Right lung (tissue), 5 donors: Measurements from ENCODE around the gene GMCL1. TPM values are rescaled to one million over a fixed set of nuclear protein-coding genes. Genes with fewer than 3 reads are reported as not detected.
"Not testable (repeated sequence)": the region's sequence is repeated elsewhere in the genome, so short reads cannot be mapped to it uniquely, and the experiment has no call there.

ENCODE experiments used
- DNase-seq, 2 donors: peaks; one replicate each; pipeline ENCODE4 v3.0.0-alpha.2; 2013
- polyA plus RNA-seq, 5 donors: library from polyadenylated mRNA; unstranded; fragments of 120-200 nt; gene quantifications; one replicate each; pipeline versions ENCODE4 v1.2.1 to v1.2.3, GENCODE V29; 2013; ENCODE audit warnings: inconsistent platforms in 1 of 5, low replicate concordance in 1 of 5; ENCODE audit not compliant: insufficient read length in 5 of 5, insufficient read depth in 1 of 5

The GMCL1 gene
- polyA plus RNA-seq, 5 donors: 20.3 to 29.1 (median 27.1) TPM

DNA sequence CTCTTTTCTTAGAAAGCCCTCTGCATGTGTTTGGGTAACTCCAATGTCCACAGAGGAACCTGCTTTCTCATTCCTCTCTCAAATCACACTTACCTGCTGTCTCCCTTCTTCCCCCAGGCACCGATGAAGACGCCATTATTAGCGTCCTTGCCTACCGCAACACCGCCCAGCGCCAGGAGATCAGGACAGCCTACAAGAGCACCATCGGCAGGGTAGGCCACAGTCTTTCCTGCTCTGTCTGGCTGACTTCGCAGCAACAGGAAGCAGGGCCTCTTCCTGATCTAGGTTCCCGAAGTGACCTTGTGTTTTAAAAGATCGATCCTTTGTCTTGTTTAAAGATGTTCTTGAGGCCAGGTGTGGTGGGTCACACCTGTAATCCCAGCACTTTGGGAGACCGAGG is 25.0 kb upstream of the GMCL1 start:
- no peak for DNase-seq

DNA sequence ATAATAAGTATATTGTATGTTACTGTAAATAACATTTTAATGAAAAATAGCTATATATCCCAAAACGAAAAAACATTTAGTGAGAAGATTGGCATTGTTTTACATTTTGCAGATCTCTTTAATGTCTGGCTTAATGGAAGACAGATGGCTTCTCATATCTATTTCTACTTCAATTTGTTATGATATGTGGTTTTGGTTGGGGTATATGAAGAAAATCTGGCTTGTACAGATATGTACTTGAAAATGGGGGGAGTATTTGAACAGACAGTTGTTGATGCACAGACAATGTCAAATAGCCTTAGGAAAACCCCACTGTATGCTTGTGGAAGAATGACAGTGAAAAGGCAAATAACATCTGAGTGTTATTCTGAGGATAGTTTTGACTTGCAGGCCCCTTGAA is 23.6 kb upstream of the GMCL1 start:
- no peak for DNase-seq

DNA sequence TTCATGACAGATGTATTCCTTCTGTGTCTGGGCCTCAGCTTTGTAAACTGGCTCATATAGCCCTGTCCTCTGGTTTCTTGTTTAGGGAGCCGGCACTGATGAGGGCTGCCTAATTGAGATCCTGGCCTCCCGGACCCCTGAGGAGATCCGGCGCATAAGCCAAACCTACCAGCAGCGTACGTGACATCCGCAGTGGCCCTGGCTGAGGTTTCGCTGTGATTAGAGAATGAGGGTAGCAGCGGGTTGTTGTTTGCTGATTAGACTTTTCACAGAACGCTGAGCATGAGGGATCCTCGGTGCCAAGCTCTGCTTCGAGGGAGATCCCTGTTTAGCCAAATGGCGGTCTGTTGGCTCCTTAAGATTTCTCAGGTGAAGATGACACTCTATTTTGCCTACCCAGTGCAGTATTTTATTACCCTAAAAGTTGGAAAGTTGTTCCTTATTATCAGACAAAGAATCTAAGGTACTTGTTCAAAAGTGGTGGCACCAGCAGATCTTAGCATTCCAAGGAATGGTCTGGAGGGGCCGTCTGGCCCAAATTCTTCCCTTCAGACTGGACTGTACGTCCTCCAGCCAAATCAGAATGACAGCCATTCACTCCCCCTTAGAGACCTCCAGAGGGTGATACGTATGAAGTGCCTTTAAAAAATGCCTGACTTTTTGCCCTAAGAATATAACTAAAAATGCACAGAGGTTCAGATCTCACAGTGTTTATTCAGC is 21.5 kb upstream of the GMCL1 start:
- DNase-seq: no peak

GRCh38 chr2:69810550-69810949 is 18.9 kb upstream of the GMCL1 start:
- DNase-seq: no peak

GRCh38 chr2:69811018-69811417 is 18.4 kb upstream of the GMCL1 start:
- DNase-seq: no peak

DNA sequence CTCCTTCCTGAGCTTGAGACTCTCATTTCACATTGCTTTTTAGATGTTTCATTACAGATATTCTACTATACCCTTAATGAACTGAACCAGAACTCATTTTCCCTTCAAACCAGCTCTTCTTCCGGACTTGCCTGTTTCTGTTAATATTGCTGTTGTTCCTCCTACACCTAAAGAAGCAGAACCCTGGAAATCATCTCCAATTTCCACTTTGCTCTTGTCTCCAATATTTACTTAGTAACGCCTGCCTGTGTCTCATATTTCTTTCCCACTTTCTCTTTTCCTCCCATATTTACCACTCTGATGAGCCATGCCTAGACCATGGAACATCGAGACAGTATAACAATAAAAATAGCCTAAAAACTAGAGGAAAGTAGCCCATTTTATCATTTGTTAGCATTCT is 17.9 kb upstream of the GMCL1 start:
- DNase-seq: no peak

GRCh38 chr2:69815717-69816116 is 13.7 kb upstream of the GMCL1 start:
- no peak for DNase-seq

- DNase-seq: peak; percentile 63 to 80
Measured at GRCh38 chr2:69816923-69817542, 12.4 kb upstream of the GMCL1 start.

- peak; percentile 37 to 47 for DNase-seq
Measured at GRCh38 chr2:69817729-69818501, 11.5 kb upstream of the GMCL1 start.

- no peak for DNase-seq
Measured at GRCh38 chr2:69827796-69828540, 1.5 kb upstream of the GMCL1 start.

GRCh38 chr2:69828938-69829255 is 563 bp upstream of the GMCL1 start:
- no peak for DNase-seq

DNA sequence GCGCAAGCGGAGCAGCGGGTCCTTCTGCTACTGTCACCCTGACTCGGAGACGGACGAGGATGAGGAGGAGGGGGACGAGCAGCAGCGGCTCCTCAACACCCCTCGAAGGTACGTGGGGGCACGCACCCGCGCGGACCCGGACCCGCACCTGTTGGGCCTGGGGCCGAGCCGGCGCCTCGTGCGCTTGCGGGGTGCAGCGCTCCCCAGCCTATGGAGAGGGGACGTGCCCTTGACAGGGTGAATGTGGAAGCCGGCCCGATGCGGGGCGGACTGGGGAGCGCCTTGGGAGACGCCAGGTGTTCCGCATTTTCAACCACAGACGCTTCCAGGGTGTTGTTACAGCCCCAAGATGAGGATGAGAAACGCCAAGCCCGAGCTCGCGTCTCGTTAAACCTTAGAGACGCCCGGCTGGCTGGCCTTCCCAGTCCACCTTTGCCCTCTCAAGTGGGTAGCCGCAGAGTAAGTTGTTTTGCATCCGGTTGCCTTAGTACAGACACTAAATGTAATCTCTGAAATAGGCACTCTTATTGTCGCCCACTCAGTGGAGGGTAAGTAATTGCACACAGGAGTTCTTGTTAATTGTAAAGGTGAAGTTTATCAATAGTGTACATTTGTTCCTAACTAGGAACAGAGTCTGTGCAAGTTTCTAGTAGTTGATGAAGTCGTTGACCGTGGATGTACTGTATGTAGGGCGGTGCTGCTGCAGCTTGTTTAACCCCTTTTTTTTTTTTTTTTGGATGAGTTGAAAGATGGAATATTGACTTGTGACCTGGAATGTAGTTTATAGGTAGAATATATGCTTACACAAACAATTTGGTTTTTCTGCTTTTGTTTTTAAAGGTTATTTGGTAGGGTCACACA is 815 bp downstream of the GMCL1 start:
- DNase-seq: peak in 1 of 2 donors; percentile 16

DNA sequence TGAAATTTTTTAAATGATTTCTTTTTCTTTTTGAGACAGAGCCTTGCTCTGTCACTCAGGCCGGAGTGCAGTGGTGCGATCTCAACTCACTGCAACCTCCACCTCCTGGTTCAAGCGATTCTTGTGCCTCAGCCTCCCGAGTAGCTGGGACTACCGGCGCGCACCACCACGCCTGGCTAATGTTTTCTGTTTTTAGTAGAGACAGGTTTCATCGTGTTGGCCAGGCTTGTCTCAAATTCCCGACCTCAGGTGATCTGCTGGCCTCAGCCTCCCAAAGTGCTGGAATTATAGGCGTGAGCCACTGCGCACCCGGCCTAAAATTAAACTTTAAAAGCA is 1.4 kb downstream of the GMCL1 start:
- not testable (repeated sequence) for DNase-seq

- DNase-seq: no peak
Measured at GRCh38 chr2:69831354-69831905, 2.0 kb downstream of the GMCL1 start.

GRCh38 chr2:69833752-69834151 is 4.3 kb downstream of the GMCL1 start:
- no peak for DNase-seq

- DNase-seq: no peak
Measured at GRCh38 chr2:69835666-69836065, 6.2 kb downstream of the GMCL1 start.

- no peak for DNase-seq
Measured at GRCh38 chr2:69836316-69836715, 6.9 kb downstream of the GMCL1 start.

- DNase-seq: no peak
Measured at GRCh38 chr2:69837533-69837932, 8.1 kb downstream of the GMCL1 start.

- no peak for DNase-seq
Measured at GRCh38 chr2:69843993-69844392, 14.5 kb downstream of the GMCL1 start.

GRCh38 chr2:69844560-69844959 is 15.1 kb downstream of the GMCL1 start:
- DNase-seq: no peak
